Hepatocyte (in vitro differentiated cells): ENCODE data around the gene PTDSS2.

Experiments used
- CTCF ChIP-seq: fragments of 200-600 bp; sonication (generic); IDR thresholded peaks from 2 replicates; pipeline ENCODE4 v1.5.1; 2016; ENCODE audit warnings: antibody characterized with exemption, mild to moderate bottlenecking; ENCODE audit not compliant: poor library complexity
- EZH2 ChIP-seq: fragments of 200-600 bp; sonication (generic); IDR thresholded peaks from 2 replicates; pipeline ENCODE4 v1.6.1; 2016; ENCODE audit warnings: antibody characterized with exemption, mild to moderate bottlenecking, borderline replicate concordance
- EZH2phosphoT487 ChIP-seq: fragments of 200-600 bp; sonication (generic); IDR thresholded peaks from one replicate; pipeline ENCODE4 v1.6.1; 2018; ENCODE audit warnings: antibody characterized with exemption, mild to moderate bottlenecking, low read depth, moderate library complexity; ENCODE audit not compliant: unreplicated experiment, severe bottlenecking

- TF ChIP-seq CTCF, result no peak
- no peak for TF ChIP-seq EZH2phosphoT487
- no peak for TF ChIP-seq EZH2
Measured at GRCh38 chr11:532986-533585, 83.0 kb downstream of the PTDSS2 start.
